RWPE1 (cell line): Measurements from ENCODE around the gene UIMC1.

Source experiments
- CTCF ChIA-PET: fragments of 350-600 bp; sonication (Branson Sonifier 250); formaldehyde crosslinking; extraction: SDS; loops from one replicate; lab custom pipeline; 2021; lab: Yijun Ruan, JAX
- POLR2A ChIA-PET: fragments of 400-600 bp; formaldehyde crosslinking; extraction: SDS; loops from one replicate; lab custom pipeline; 2020; ENCODE audit warnings: antibody characterized with exemption; ENCODE audit not compliant: low non-redundant PET; lab: Yijun Ruan, JAX
- DNase-seq: peaks from one replicate; pipeline ENCODE4 v3.0.0; 2012; ENCODE audit warnings: low spot score
- H3K27ac ChIP-seq: fragments of 450-650 bp; 2 replicates; pipeline ENCODE4 v1.5.1; 2017
- TF ChIP-seq, protein P1 (sequence below): fragments of 450-650 bp; conservative IDR thresholded peaks from 2 replicates; pipeline ENCODE4 v1.5.1; 2017; ENCODE audit warnings: low read depth, mild to moderate bottlenecking

Gene UIMC1

DNA sequence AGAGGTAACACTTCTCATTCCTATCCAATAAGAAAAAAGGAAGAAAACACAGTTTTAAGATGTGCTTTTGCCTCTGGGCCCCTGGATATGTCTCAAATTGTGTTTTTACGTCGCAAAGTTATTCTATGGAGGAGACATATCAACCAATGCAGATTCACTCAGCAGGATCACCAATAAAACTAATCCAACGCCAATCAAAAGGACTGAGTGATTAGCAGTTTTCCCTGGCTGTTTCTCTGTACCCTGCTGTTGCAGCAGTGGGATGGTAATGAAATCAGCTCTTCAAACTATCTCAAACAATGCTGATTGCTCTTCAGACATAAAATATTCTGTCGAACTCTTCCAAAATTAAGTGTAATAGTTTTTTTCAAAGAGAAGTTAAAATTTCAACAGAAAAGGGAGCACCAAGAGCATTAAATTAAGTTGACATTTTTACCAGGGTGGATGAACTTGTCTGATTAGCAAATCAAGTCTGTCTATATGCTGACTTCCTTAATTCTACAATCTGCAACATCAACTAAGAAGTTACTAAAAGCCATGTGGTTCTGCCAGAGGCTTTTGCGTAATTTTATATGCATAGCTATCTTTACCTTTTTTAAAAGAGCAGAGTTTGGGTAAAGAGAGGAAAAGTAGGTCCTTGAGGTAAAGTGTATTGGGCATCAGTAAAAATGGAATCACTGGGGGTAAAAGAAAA, 97.8 kb downstream of the UIMC1 start:
- no peak overlapping the region for H3K27ac ChIP-seq
- ChIA-PET POLR2A (no interaction called here), CTCF (no interaction called here)
- TF ChIP-seq, protein P1, sequence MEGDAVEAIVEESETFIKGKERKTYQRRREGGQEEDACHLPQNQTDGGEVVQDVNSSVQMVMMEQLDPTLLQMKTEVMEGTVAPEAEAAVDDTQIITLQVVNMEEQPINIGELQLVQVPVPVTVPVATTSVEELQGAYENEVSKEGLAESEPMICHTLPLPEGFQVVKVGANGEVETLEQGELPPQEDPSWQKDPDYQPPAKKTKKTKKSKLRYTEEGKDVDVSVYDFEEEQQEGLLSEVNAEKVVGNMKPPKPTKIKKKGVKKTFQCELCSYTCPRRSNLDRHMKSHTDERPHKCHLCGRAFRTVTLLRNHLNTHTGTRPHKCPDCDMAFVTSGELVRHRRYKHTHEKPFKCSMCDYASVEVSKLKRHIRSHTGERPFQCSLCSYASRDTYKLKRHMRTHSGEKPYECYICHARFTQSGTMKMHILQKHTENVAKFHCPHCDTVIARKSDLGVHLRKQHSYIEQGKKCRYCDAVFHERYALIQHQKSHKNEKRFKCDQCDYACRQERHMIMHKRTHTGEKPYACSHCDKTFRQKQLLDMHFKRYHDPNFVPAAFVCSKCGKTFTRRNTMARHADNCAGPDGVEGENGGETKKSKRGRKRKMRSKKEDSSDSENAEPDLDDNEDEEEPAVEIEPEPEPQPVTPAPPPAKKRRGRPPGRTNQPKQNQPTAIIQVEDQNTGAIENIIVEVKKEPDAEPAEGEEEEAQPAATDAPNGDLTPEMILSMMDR, result no peak
- DNase-seq, result no peak

DNA sequence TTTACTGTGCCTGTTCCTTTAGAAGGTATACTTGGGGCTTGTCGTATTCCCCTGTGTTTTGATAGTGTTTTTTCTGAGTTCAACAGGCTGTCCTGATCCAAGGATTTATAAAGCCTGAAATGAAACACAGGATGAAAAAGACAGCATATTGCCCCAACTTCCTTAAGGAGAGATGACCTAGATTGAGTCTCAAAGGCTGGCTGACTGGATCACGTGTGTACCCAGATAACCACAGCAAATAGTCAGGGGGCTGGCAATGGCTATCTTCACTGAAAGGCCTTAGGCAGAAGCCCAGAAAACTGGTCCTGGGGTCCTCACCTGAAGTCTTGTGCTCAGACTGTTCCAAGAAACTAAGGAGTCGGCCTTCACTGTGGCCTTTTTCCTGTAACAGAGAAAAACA, 99.8 kb downstream of the UIMC1 start:
- H3K27ac ChIP-seq, result no peak overlapping the region
- TF ChIP-seq, protein P1, result no peak
- no peak for DNase-seq
- ChIA-PET POLR2A (no interaction called here), CTCF (interaction anchor here (0.7 kb wide), 1 partner anchor 118 kb away, joined by 3 read pairs; no protein-coding TSS in a partner anchor)

DNA sequence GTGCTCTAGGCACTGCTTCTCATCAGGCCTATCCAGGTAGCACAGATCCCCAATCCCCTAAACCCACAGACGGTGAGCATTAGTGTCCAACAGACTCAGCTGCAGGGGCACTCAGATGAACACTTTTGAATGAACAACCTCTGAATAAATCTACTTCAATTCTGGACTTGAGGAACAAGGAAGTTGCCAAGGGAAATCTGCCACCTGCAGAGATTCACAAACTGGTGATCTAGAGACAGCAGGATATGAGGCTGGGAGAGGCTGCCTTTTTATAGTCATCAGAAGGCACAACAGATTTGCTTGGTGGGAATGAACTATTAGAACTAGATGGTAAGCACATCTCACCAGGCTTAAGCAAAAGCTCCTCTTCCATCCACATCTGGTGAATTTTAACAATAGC, 100.5 kb downstream of the UIMC1 start:
- DNase-seq, result no peak
- TF ChIP-seq, protein P1, result no peak
- no peak overlapping the region for H3K27ac ChIP-seq
- ChIA-PET CTCF (interaction anchor here (0.7 kb wide), 1 partner anchor 118 kb away, joined by 3 read pairs; no protein-coding TSS in a partner anchor), POLR2A (no interaction called here)

DNA sequence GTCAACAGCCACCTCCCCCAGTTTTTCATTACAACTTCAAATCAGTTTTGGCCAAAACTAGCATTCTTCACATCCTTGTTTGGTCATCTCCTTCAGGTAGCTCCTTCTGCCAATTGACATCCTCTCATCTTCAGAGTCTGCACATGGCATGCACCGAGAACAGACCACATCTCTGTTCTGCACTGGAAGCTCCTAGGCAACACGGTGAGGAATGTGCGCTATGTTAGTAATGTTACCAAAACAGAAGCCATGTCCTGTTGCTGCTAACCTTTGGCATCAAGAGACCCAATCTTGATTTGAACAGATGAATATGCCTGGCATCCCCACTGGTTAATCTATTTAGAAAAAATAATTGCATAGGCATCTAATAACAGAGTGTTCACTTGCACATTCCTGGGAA, 102.3 kb downstream of the UIMC1 start:
- POLR2A ChIA-PET, result no interaction called here
- no peak for DNase-seq
- TF ChIP-seq, protein P1, result no peak
- CTCF ChIA-PET, result no interaction called here
- no peak overlapping the region for H3K27ac ChIP-seq

DNA sequence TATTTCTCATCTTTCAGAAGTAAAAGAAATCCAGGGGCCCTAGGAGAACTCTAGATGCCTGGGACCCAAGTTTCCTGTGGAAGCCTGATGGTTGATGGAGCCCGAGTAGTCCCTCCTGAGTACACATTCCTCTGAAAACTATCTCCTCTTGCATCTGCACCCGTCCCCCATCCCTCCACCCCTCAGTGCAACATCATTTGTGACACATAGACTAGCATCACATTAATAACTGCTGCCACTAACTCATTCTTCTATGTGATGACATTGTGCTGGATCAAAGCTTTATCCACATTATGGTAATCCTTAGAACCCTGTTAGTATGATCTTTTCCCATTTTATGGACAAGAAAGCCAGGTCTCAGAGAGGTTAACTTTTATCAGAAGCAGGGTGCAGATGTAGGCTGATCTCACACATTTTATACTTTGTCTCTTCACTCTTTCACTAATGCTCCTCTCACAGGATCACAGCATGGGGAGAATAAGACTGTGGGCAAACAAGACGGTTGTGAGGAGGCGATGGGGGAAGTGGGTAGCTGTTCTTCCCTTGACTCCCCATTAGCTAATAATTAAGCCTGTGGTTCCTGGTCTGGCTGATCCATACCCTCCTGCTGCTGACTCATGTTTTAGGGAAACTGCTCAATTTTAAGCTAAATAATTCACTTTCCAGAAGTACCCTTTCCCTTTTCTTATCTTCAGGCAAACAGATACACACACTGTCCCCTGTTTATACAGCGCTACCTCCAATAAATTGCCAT, 103.5 kb downstream of the UIMC1 start:
- H3K27ac ChIP-seq, result no peak overlapping the region
- TF ChIP-seq, protein P1, result no peak
- POLR2A ChIA-PET, result no interaction called here
- CTCF ChIA-PET, result interaction anchor here (2.0 kb wide), 1 partner anchor 243 kb away, joined by 10 read pairs; no protein-coding TSS in a partner anchor
- no peak for DNase-seq

DNA sequence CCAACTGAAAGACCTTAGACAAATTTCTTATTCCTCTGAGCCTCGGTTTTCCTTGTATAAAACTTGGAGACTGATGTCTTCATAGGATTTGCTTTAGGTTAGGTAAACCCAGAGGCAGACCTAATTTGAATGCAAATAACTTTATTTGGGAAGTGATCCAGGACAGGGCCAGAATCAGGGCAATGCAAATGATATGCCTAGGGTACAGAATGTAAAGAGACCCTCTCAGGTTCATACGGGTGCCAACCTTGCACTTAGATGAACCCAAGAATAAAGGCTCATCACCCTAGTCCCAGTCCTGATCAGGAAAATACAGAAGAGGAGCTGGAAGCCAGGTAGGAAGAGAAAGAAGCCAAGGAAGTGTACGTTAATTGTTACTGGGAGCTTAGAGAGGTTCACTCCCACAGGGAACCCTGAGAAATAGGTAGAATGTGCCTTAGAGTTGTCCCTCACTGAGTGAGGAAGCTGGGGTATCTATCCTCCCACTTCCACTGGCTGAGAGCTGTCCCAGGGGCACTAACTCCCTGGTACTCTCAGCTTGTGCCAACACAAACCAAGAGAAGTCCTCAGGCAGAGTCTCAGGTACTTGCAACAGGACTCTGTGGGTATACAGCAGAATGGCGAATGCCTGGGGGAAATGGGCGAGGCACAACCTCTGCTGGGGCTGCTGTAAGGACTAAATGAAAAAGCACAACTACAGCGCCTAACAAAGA, 104.3 kb downstream of the UIMC1 start:
- TF ChIP-seq, protein P1, result no peak
- no peak overlapping the region for H3K27ac ChIP-seq
- CTCF ChIA-PET, result interaction anchor here (2.0 kb wide), 1 partner anchor 242 kb away, joined by 10 read pairs; no protein-coding TSS in a partner anchor
- POLR2A ChIA-PET, result no interaction called here
- no peak for DNase-seq
